ENCODE results near the gene ALDH3B2.

Gene ALDH3B2

GRCh38 chr11:67656278-67656922 is 18.0 kb downstream of the ALDH3B2 start:
- Histone ChIP-seq H3K4me3 (ENCODE audit: low read depth, low read length) (no peak overlapping the region), H3K9ac (ENCODE audit: low read depth, low read length) (no peak overlapping the region), H3K9me3 (ENCODE audit: control insufficient read depth, insufficient read depth, low read length) (peaks cover 12% of the 10 kb centered on the region), H3K4me1 (ENCODE audit: control insufficient read depth, insufficient read depth, low read length) (no peaks in the 10 kb centered on the region), H3K27me3 (ENCODE audit: control insufficient read depth, insufficient read depth, low read length) (no peaks in the 10 kb centered on the region), H3K36me3 (ENCODE audit: control insufficient read depth, insufficient read depth, low read length) (no peaks in the 10 kb centered on the region)

DNA sequence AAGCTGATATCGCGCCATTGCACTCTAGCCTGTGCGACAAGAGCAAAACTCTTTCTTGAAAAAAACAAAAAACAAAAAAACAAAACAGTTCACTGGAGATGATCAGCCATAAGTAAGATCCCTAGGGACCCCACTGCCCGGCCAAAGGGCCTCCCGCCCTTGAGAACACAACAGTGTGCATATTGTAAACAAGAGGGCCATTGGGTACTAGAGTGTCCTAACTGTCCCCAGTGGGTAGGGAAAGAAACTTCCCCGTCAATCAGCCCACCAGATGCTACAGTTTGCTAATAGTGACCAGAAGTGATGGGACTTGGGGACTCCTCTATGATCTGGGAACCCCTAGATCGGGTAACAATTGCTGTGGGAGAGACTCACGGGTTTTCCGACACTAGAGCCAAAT is 20.2 kb downstream of the ALDH3B2 start:
- H3K9me3 ChIP-seq (ENCODE audit: control insufficient read depth, insufficient read depth, low read length): peaks cover 12% of the 10 kb centered on the region
- no peak overlapping the region for H3K9ac ChIP-seq (ENCODE audit: low read depth, low read length)
- H3K4me1 ChIP-seq (ENCODE audit: control insufficient read depth, insufficient read depth, low read length): no peaks in the 10 kb centered on the region
- no peaks in the 10 kb centered on the region for H3K36me3 ChIP-seq (ENCODE audit: control insufficient read depth, insufficient read depth, low read length)
- no peaks in the 10 kb centered on the region for H3K27me3 ChIP-seq (ENCODE audit: control insufficient read depth, insufficient read depth, low read length)
- no peak overlapping the region for H3K4me3 ChIP-seq (ENCODE audit: low read depth, low read length)

GRCh38 chr11:67652965-67653845 is 21.2 kb downstream of the ALDH3B2 start:
- peaks cover 12% of the 10 kb centered on the region for H3K9me3 ChIP-seq (ENCODE audit: control insufficient read depth, insufficient read depth, low read length)
- H3K4me3 ChIP-seq (ENCODE audit: low read depth, low read length): no peak overlapping the region
- H3K9ac ChIP-seq (ENCODE audit: low read depth, low read length): no peak overlapping the region
- no peaks in the 10 kb centered on the region for H3K4me1 ChIP-seq (ENCODE audit: control insufficient read depth, insufficient read depth, low read length)
- no peaks in the 10 kb centered on the region for H3K36me3 ChIP-seq (ENCODE audit: control insufficient read depth, insufficient read depth, low read length)
- H3K27me3 ChIP-seq (ENCODE audit: control insufficient read depth, insufficient read depth, low read length): no peaks in the 10 kb centered on the region

GRCh38 chr11:67651976-67652781 is 22.2 kb downstream of the ALDH3B2 start:
- Histone ChIP-seq H3K36me3 (ENCODE audit: control insufficient read depth, insufficient read depth, low read length) (no peaks in the 10 kb centered on the region), H3K9ac (ENCODE audit: low read depth, low read length) (no peak overlapping the region), H3K27me3 (ENCODE audit: control insufficient read depth, insufficient read depth, low read length) (no peaks in the 10 kb centered on the region), H3K4me3 (ENCODE audit: low read depth, low read length) (no peak overlapping the region), H3K4me1 (ENCODE audit: control insufficient read depth, insufficient read depth, low read length) (no peaks in the 10 kb centered on the region), H3K9me3 (ENCODE audit: control insufficient read depth, insufficient read depth, low read length) (peaks cover 6% of the 10 kb centered on the region)

- no peak overlapping the region for H3K9ac ChIP-seq (ENCODE audit: low read depth, low read length)
- H3K4me1 ChIP-seq (ENCODE audit: control insufficient read depth, insufficient read depth, low read length): no peaks in the 10 kb centered on the region
- H3K36me3 ChIP-seq (ENCODE audit: control insufficient read depth, insufficient read depth, low read length): no peaks in the 10 kb centered on the region
- no peaks in the 10 kb centered on the region for H3K9me3 ChIP-seq (ENCODE audit: control insufficient read depth, insufficient read depth, low read length)
- H3K4me3 ChIP-seq (ENCODE audit: low read depth, low read length): no peak overlapping the region
- H3K27me3 ChIP-seq (ENCODE audit: control insufficient read depth, insufficient read depth, low read length): no peaks in the 10 kb centered on the region
Observed at GRCh38 chr11:67649634-67650510, 24.6 kb downstream of the ALDH3B2 start.

GRCh38 chr11:67648796-67649613 is 25.4 kb downstream of the ALDH3B2 start:
- Histone ChIP-seq H3K9me3 (ENCODE audit: control insufficient read depth, insufficient read depth, low read length) (no peaks in the 10 kb centered on the region), H3K27me3 (ENCODE audit: control insufficient read depth, insufficient read depth, low read length) (no peaks in the 10 kb centered on the region), H3K9ac (ENCODE audit: low read depth, low read length) (no peak overlapping the region), H3K4me3 (ENCODE audit: low read depth, low read length) (no peak overlapping the region), H3K4me1 (ENCODE audit: control insufficient read depth, insufficient read depth, low read length) (no peaks in the 10 kb centered on the region), H3K36me3 (ENCODE audit: control insufficient read depth, insufficient read depth, low read length) (no peaks in the 10 kb centered on the region)

- no peaks in the 10 kb centered on the region for H3K4me1 ChIP-seq (ENCODE audit: control insufficient read depth, insufficient read depth, low read length)
- no peaks in the 10 kb centered on the region for H3K27me3 ChIP-seq (ENCODE audit: control insufficient read depth, insufficient read depth, low read length)
- no peak overlapping the region for H3K9ac ChIP-seq (ENCODE audit: low read depth, low read length)
Observed at GRCh38 chr11:67648140-67648795, 26.2 kb downstream of the ALDH3B2 start.

GRCh38 chr11:67647471-67647870 is 27.0 kb downstream of the ALDH3B2 start:
- no peaks in the 10 kb centered on the region for H3K36me3 ChIP-seq (ENCODE audit: control insufficient read depth, insufficient read depth, low read length)
- H3K27me3 ChIP-seq (ENCODE audit: control insufficient read depth, insufficient read depth, low read length): no peaks in the 10 kb centered on the region
- H3K9me3 ChIP-seq (ENCODE audit: control insufficient read depth, insufficient read depth, low read length): no peaks in the 10 kb centered on the region
- no peaks in the 10 kb centered on the region for H3K4me1 ChIP-seq (ENCODE audit: control insufficient read depth, insufficient read depth, low read length)
- no peak overlapping the region for H3K9ac ChIP-seq (ENCODE audit: low read depth, low read length)
- H3K4me3 ChIP-seq (ENCODE audit: low read depth, low read length): no peak overlapping the region

More at GRCh38 chr11:67648140-67648795, 26.2 kb downstream of the ALDH3B2 start:
- Histone ChIP-seq H3K36me3 (ENCODE audit: control insufficient read depth, insufficient read depth, low read length) (no peaks in the 10 kb centered on the region), H3K9me3 (ENCODE audit: control insufficient read depth, insufficient read depth, low read length) (no peaks in the 10 kb centered on the region), H3K4me3 (ENCODE audit: low read depth, low read length) (no peak overlapping the region)

DNA sequence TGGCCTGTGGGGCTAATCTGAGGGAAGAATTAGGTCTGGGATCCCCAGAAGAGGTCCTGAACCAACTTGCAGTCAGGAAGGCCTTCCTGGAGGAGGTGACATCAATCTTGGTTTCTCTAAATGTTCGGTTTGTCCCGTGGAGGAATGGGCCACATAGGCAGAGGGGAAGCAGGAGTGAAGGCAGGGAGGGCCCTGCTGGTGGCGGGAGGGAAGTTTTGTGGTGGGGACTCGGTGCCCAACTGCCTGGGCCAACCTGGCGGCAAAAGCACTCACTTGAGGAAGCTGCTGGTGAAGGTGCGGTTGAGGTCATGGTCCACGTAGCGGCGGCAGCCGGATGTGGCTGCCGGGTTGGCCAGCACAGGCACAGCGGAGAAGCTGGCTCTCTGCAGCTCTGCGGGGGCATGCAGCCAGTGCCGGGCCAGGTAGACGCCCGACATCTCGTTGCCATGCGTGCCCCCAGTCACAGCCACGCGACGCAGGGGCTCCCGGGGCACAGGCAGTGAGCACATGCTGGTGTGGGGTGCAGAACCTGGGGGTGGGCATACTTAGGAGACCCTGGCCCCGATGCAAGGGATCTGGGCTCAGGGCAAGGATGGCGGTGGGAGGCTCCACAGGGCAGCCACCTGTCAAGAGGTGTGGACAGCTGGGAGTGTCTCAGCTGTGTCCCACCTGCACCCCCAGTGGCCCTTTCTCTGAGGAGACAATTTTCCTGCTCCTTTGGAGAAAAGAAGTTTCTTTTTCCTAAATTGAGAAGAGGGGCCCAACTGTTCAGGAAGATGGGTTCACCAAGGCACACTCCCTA is 27.7 kb downstream of the ALDH3B2 start:
- Histone ChIP-seq H3K36me3 (ENCODE audit: control insufficient read depth, insufficient read depth, low read length) (no peaks in the 10 kb centered on the region), H3K4me1 (ENCODE audit: control insufficient read depth, insufficient read depth, low read length) (no peaks in the 10 kb centered on the region), H3K9me3 (ENCODE audit: control insufficient read depth, insufficient read depth, low read length) (no peaks in the 10 kb centered on the region), H3K9ac (ENCODE audit: low read depth, low read length) (no peak overlapping the region), H3K27me3 (ENCODE audit: control insufficient read depth, insufficient read depth, low read length) (no peaks in the 10 kb centered on the region), H3K4me3 (ENCODE audit: low read depth, low read length) (no peak overlapping the region)
